H7 (cell line): ENCODE results near the gene EEF1A1. TPM values are rescaled to one million over a fixed set of nuclear protein-coding genes. Genes with fewer than 3 reads are reported as not detected.
"Not testable (repeated sequence)": the region's sequence is repeated elsewhere in the genome, so short reads cannot be mapped to it uniquely, and the experiment has no call there.

ENCODE experiments used
- DNase-seq: peaks from one replicate; pipeline ENCODE4 v3.0.0; 2012
- H3K27me3 ChIP-seq: 2 replicates; pipeline ENCODE4 v1.6.0; 2011; ENCODE audit warnings: mild to moderate bottlenecking, low read length; ENCODE audit not compliant: control insufficient read depth, insufficient read depth
- H3K36me3 ChIP-seq: replicated peaks from 2 replicates; pipeline ENCODE4 v1.5.1; 2011; ENCODE audit warnings: low read length; ENCODE audit not compliant: control insufficient read depth, insufficient read depth
- H3K4me3 ChIP-seq: 2 replicates; pipeline ENCODE4 v1.5.1; 2011; ENCODE audit warnings: low read depth, mild to moderate bottlenecking, control low read depth, low read length, moderate library complexity; ENCODE audit not compliant: insufficient read depth
- total RNA-seq: library from RNA; depleted of rRNA; stranded (reverse); fragments of >200 nt; shearing (Covaris generic); gene quantifications from 2 replicates; pipeline ENCODE4 v1.2.3, GENCODE V29; 2014

Gene EEF1A1
- total RNA-seq, 1 experiment from 2014 or later: 12,318 TPM

DNA sequence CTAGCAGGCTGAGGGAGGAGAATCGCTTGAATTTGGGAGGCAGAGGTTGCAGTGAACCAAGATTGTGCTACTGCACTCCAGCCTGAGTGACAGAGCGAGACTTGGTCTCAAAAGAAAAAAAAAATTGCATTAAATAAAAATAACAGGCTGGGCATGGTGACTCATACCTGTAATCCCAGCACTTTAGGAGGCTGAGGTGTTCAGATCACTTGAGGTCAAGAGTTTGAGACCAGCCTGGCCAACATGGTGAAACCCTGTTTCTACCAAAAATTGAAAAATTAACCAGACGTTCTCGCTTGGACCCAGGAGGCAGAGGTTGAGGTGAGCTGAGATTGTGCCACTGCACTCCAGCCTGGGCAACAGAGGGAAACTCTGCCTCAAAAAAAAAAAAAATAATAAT is 30.3 kb upstream of the EEF1A1 start:
- H3K27me3 ChIP-seq, H3K4me3 ChIP-seq, DNase-seq, H3K36me3 ChIP-seq: not testable (repeated sequence)

DNA sequence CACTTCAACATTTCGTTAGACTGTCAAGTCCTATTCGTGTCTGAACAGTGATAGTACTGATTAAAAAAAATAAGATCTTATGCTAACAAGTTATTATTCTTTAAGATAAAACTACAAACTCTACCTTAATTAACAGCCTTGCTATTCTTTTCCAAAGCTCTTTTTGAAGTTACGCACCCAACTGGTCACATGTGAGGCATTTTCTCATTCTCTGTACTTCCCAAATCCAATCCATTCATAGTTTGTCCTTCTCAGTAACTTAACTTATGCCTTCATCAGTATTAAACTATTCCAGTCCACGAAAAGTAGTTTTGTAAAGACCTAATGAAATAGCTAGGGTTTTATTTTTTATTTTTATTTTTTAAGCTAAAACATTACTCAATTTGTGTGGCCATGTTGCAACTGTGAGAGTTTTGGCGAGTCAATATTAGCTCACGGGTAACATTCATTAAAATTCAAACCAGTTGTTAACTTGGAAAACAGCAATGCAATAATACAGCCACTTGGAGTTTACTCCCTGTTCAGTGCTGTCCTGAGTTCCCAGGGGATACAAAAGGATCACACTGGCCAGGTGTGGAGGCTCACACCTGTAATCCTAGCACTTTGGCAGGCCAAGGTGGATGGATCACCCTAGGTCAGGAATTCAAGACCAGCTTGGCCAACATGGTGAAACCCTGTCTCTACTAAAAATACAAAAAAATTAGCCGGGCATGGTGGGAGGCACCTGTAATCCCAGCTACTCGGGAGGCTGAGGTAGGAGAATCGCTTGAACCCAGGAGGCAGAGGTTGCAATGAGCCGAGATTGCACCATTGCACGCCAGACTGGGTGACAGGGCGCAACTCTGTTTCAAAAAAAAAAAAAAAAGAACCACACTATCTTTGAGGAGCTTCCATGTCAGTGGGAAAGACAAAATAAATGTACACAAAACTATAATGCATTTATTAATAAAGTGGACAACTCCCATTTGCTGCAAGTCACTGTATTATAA is 27.9 kb upstream of the EEF1A1 start:
- Histone ChIP-seq H3K27me3 (no peaks in the 10 kb centered on the region), H3K36me3 (no peaks in the 10 kb centered on the region), H3K4me3 (no peak overlapping the region)
- no peak for DNase-seq

DNA sequence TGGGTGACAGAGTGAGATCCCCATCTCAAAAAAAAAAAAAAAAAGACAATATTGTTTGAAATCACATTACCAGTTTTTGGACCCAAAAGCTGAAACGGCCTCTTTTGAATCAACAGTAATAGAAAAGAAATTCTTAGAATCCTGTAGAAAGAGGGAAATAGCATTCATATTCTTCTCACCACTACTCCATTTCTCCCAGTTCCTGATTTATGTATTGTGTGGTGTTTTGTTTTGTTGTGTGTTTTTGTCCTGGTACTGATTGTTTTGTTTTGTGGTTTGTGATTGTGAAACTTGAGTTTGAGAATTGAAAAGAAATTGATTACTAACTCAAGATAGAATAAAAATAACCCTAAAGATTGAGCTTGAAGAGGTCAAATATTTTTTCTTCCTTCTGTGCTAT is 26.2 kb upstream of the EEF1A1 start:
- no peaks in the 10 kb centered on the region for H3K36me3 ChIP-seq
- H3K4me3 ChIP-seq: no peak overlapping the region
- no peak for DNase-seq
- no peaks in the 10 kb centered on the region for H3K27me3 ChIP-seq

DNA sequence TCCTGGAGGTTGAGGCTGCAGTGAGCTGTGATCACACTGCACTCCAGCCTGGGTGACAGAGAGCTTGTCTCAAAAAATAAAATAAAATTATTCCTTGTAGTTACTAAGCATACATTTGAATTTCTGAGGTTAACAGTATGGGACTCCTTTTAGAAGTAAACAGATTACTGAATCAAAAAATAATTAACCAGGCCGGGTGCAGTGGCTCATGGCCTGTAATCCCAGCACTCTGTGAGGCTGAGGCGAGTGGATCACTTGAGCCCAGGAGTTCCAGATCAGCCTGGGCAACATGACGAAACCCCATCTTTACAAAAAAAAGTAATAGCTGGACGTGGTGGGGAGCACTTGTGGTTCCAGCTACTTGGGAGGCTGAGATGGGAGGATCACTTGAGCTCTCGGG is 22.1 kb upstream of the EEF1A1 start:
- Histone ChIP-seq H3K36me3 (no peaks in the 10 kb centered on the region), H3K27me3 (no peaks in the 10 kb centered on the region), H3K4me3 (no peak overlapping the region)
- no peak for DNase-seq

DNA sequence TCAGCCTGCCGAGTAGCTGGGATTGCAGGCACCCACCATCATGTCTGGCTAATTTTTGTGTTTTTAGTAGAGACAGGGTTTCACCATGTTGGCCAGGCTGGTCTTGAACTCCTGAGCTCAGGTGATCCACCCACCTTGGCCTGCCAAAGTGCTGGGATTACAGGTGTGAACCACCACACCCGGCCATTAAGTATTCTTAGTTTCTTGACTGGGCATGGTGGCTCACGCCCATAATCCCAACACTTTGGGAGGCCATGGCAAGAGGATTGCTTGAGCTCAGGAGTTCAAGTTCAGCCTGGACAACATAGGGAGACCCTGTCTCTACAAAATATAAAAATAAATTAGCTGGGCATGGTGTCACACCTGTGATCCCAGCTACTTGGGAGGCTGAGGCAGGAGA is 21.6 kb upstream of the EEF1A1 start:
- H3K4me3 ChIP-seq, H3K36me3 ChIP-seq, DNase-seq, H3K27me3 ChIP-seq: not testable (repeated sequence)

DNA sequence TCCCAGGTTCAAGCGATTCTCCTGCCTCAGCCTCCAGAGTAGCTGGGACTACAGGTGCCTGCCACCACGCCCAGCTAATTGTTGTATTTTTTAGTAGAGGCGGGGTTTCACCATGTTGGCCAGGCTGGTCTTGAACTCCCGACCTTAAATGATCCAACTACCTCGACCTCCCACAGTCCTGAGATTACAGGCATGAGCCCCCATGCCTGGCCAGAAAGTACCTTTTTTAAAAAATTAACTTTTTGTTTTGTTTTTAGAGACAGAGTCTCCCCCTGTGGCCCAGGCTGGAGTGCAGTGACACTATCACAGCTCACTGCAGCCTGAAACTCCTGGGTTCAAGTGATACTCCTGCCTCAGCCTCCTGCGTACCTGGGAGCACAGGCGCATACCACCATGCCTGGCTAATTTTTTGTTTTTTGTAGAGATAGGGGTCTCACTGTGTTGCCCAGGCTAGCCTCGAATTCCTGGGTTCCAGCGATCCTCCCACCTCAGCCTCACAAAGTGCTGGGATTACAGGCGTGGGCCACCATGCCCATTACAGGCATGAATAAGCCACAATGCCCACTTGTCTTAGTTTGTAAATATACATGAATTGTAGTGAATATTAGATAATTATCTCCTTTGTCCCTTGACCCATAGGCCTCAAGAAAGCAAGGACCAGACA is 17.4 kb upstream of the EEF1A1 start:
- Histone ChIP-seq H3K36me3 (no peaks in the 10 kb centered on the region), H3K4me3 (no peak overlapping the region), H3K27me3 (no peaks in the 10 kb centered on the region)
- DNase-seq: no peak

DNA sequence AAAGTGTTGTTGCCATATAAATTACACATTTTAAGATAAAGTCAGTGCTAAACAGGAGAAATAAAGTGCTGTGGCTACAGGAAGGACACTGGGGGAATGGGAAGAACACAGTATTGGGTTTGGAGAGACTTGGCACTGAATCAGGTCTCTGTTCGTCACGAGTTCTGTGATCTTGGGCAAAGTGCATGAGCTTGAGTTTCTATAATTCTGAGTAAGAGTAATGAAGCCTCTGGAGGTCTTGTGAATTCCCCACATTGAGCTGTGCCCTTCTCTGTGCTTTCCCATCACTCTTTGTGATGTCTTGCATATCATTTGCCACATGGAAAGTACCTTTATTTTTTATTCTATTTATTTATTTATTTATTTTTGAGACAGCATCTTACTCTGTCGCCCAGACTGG is 16.8 kb upstream of the EEF1A1 start:
- Histone ChIP-seq H3K27me3 (no peaks in the 10 kb centered on the region), H3K36me3 (no peaks in the 10 kb centered on the region), H3K4me3 (no peak overlapping the region)
- DNase-seq: no peak

DNA sequence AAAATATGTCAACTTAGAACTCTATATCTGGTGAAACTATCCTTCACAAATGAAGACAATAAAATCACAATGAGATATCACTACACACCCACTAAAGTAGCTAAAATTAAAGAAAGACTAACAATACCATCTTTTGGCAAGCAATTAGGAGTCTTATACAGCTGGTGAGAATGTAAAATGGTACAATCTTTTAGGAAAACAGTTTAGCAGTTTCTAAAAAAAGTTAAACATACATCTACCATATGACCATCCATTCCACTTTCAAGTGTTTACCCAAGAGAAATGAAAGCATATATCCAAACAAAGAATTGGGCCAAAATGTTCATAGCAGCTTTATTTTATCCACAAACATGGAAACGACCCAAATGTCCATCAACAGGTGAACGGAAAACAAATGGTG is 13.8 kb upstream of the EEF1A1 start:
- H3K4me3 ChIP-seq: no peak overlapping the region
- no peaks in the 10 kb centered on the region for H3K27me3 ChIP-seq
- no peaks in the 10 kb centered on the region for H3K36me3 ChIP-seq
- DNase-seq: no peak

DNA sequence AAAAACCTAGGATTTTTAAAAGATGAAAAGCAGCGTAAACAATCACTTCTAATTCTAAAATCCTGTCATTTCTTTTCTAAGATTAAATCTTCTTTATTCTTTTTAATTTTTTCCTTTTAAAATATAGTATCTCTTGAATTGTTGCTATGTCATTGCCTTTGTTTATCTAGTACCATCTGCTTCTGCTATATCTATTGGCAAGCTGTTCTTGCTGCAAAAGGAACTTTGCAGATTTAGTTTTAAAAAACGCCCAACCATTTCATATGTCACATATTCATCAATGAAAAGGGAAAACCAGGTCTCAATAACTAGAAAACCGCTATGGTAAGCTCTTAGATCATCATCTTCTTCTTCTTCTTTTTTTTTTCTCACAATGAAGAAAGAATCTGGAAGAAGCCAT is 11.5 kb upstream of the EEF1A1 start:
- H3K27me3 ChIP-seq: no peaks in the 10 kb centered on the region
- H3K36me3 ChIP-seq: no peaks in the 10 kb centered on the region
- H3K4me3 ChIP-seq: no peak overlapping the region
- no peak for DNase-seq

DNA sequence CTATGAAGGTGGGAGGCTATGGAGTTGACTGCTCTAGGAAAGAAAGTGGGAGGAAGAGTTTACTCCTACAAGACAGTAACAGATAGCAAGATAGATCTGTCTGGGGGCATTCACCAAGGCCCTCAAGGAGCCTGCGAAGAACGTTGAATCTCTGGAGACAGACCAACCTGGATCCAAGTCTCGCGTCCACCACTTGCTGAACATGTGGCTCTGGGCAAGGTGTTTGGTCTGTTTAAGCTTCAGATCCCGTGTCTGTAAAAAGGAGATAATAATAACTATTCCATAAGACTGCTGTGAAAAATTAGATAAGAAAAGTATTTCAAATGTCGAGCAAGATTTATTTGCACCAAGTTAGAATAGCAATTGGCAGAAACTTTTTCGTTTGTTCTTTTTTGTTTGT is 8.1 kb upstream of the EEF1A1 start:
- no peaks in the 10 kb centered on the region for H3K27me3 ChIP-seq
- DNase-seq: no peak
- no peaks in the 10 kb centered on the region for H3K36me3 ChIP-seq
- H3K4me3 ChIP-seq: no peak overlapping the region

DNA sequence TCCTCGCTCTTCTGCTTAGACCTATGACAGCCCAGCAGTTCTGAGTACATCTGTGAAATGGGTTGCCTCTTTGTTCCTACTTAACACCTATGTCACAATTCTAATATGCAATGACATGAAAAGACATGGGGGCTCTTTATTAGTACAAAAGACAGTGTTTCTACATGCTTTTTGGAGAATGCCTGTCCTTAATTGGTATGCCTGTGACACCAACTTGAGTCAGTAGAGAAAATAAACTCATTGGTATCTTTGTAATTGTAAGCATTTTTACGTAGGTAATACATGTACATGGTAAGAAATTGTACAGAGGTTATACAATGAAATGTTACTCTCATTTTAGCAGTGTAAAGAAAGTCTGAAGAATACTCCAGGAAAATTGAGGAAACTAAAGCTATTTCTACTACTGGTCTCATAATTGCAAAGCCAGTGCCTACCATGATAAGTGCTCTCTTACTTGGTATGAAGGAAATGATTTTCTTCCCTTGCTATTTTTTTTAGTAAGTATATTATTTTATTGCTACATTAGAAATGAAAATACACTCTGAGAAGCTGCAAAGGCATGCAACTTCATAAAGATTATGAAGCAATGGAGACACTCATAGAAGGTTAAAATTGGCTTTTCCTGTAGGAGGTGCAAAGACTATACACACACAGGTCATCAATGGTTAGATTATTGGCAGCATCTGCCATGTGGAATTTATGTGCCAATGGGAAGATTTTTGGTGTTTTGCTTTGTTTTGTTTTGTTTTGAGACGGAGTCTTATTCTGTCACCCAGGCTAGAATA is 4.9 kb upstream of the EEF1A1 start:
- Histone ChIP-seq H3K36me3 (no peaks in the 10 kb centered on the region), H3K27me3 (no peaks in the 10 kb centered on the region), H3K4me3 (no peak overlapping the region)
- DNase-seq: no peak

DNA sequence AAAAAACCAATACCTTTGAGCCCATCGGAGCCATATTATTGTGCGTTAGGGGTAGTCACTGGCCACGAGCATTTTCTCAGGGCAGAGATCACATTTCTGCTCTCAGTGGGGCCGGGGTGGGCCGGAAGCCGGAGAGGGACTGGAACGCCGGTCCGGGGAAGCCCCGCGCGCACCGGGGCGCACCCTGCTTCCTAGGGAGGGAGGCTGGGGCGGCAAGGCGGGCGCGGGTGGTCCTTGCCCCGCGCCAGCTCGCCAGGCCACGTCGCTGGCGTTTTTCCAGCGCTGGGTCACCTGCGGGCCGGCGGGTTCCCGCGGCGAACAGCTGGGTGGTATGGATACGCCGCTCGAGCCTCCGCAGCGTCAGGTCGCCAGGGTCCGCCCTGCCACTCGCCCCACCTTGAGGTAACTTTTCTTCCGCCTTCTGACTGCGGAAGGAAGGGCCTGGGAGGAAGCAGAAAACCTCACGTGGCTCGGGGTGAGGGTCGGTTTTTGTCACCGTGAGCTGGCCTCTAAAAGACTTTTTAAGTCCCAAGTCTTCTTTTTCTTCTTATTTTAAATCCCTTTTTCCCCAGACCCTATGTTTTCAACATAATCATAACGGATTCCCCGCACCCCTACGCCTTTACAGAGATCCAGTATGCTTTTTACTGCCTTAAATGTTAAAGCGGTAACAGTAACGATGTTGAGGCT is 2.7 kb upstream of the EEF1A1 start:
- H3K36me3 ChIP-seq: peaks cover 14% of the 10 kb centered on the region
- no peaks in the 10 kb centered on the region for H3K27me3 ChIP-seq
- peak; percentile 26 for DNase-seq
- peak overlapping the region; percentile 28; the same call in 1 of the 2 replicates for H3K4me3 ChIP-seq

DNA sequence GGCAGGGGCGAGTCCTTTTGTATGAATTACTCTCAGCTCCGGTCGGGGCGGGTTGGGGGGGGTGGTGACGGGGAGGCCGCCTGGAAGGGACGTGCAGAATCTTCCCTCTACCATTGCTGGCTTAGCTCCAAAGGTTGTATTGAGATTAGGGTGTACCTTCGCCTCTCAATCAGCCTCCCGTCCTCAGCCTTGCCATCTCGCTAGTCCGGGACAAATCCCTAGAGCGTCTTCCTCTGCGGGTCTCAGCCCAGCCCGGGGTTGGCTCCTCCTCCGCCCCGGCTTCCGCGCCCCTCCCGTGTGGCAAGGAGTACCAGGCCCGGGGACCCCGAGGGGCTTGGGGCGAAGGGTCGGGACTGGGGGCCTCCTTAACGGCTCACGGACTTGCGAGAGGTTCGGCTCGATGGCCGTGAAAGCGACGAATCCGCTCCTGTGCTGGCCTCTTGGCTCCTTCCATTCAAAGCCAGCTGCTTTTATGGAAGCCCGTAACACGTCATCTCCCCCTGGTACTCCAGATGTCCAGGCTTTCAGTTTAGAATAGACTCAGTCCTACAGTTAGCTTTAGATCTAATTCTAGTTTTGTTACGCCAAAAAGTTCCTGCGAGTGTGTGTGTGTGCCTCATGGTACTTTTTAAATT is 636 bp upstream of the EEF1A1 start:
- H3K27me3 ChIP-seq: no peaks in the 10 kb centered on the region
- H3K4me3 ChIP-seq: peak overlapping the region; percentile 91
- peak; percentile 89 for DNase-seq
- peaks cover 27% of the 10 kb centered on the region for H3K36me3 ChIP-seq
